BLaER1 (cell line): ENCODE results near the gene SUPV3L1.

Experiments used
- H3K27ac ChIP-seq: shearing (Covaris generic); formaldehyde crosslinking; 2 replicates; pipeline ENCODE4 v1.8.1; 2022
- H3K27me3 ChIP-seq: shearing (Covaris generic); formaldehyde crosslinking; 2 replicates; pipeline ENCODE4 v1.8.1; 2022
- H3K36me3 ChIP-seq: shearing (Covaris generic); formaldehyde crosslinking; 2 replicates; pipeline ENCODE4 v1.8.1; 2022
- H3K4me1 ChIP-seq: shearing (Covaris generic); formaldehyde crosslinking; 2 replicates; pipeline ENCODE4 v1.8.1; 2022
- H3K4me2 ChIP-seq: shearing (Covaris generic); formaldehyde crosslinking; 2 replicates; pipeline ENCODE4 v1.8.1; 2022
- H3K4me3 ChIP-seq: shearing (Covaris generic); formaldehyde crosslinking; 2 replicates; pipeline ENCODE4 v1.8.1; 2022
- H3K9ac ChIP-seq: shearing (Covaris generic); formaldehyde crosslinking; 2 replicates; pipeline ENCODE4 v1.8.1; 2022
- H3K9me3 ChIP-seq: shearing (Covaris generic); formaldehyde crosslinking; 2 replicates; pipeline ENCODE4 v1.8.1; 2022
- H4K20me1 ChIP-seq: shearing (Covaris generic); formaldehyde crosslinking; 2 replicates; pipeline ENCODE4 v1.8.1; 2022
- Cebpa-rat ChIP-seq: shearing (Covaris generic); IDR thresholded peaks from 2 replicates; pipeline ENCODE4 v1.8.1; 2022

The SUPV3L1 gene

DNA sequence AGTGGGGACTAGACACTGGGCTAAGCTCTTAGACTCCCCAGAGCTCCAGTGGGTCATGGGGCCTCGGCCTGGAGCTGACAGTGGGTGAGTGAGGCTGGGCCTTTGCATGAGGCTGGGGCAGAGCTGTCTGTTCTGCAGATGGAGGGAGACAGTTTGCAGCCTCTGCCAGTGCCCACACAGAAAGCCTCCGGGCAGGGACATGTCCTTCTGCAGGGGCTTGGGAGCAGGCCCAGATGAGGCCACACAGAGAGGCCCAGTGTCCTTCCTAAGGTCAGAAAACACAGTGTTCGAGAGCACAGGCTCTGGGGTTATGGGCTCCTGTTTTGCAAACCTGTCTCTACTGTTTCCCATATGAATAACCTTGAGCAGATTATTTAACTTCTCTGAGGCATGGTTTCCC is 73.1 kb downstream of the SUPV3L1 start:
- H3K27ac ChIP-seq = no peak overlapping the region
- H4K20me1 ChIP-seq = no peaks in the 10 kb centered on the region
- no peak overlapping the region for H3K4me2 ChIP-seq
- no peaks in the 10 kb centered on the region; the same call in 1 of the 2 replicates for H3K9me3 ChIP-seq
- H3K4me1 ChIP-seq = peaks cover 8% of the 10 kb centered on the region
- H3K9ac ChIP-seq = no peak overlapping the region
- H3K36me3 ChIP-seq = no peaks in the 10 kb centered on the region
- TF ChIP-seq Cebpa-rat = no peak
- H3K27me3 ChIP-seq = no peaks in the 10 kb centered on the region
- no peak overlapping the region for H3K4me3 ChIP-seq

DNA sequence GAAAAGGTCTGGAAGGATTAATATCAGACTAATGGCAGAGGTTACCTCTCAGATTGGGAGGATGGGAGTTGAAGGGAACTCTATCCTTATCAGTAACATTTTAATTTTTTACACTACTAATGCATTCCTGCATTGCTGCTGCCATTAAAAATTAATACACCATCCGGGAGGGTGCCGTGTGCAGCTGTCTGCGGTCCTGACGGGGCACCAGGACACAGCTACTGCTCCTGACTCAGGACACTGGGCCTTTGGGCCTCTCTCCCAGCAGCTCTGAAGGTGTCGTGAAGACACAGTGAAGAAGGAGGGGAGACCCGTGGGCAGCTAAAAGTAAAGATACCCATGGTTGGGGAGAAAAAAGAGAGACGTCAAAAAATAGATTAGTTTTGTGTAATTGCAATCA is 74.8 kb downstream of the SUPV3L1 start:
- peaks cover 8% of the 10 kb centered on the region for H3K4me1 ChIP-seq
- H4K20me1 ChIP-seq = no peaks in the 10 kb centered on the region
- no peak overlapping the region for H3K27ac ChIP-seq
- H3K9ac ChIP-seq = no peak overlapping the region
- no peak overlapping the region for H3K4me2 ChIP-seq
- no peaks in the 10 kb centered on the region for H3K27me3 ChIP-seq
- no peak for TF ChIP-seq Cebpa-rat
- H3K9me3 ChIP-seq = peaks cover 10% of the 10 kb centered on the region
- no peaks in the 10 kb centered on the region for H3K36me3 ChIP-seq
- H3K4me3 ChIP-seq = no peak overlapping the region
